K562 (cell line): Measurements from ENCODE around the gene THAP4. TPM values are rescaled to one million over a fixed set of nuclear protein-coding genes. Genes with fewer than 3 reads are reported as not detected.
A peak's percentile ranks its signal among the peaks of the same experiment; 100 is the strongest.

Source experiments
- ATAC-seq: fragments of 200-7000 bp; cut with Tn5 transposase; 3 replicates; pipeline ENCODE4 v1.9.1; 2020; ENCODE audit warnings: moderate library complexity
- BruUV-seq: library from RNA; stranded (reverse); fragments of 400-500 nt; replicated peaks from 2 replicates; lab custom pipeline; 2021; lab: Mats Ljungman, UMichigan
- CTCF ChIA-PET: fragments of 300-600 bp; formaldehyde crosslinking; extraction: SDS; loops from one replicate; lab custom pipeline; 2021; ENCODE audit warnings: low intra/inter-chr PET ratio; lab: Yijun Ruan, JAX
- POLR2A ChIA-PET: fragments of 300-600, 350-650 bp; sonication (Branson Sonifier 250); formaldehyde crosslinking; extraction: SDS; loops from one replicate; lab custom pipeline; 2021; ENCODE audit warnings: antibody characterized with exemption, inconsistent platforms; lab: Yijun Ruan, JAX
- DNase-seq, 4 experiments: peaks; one replicate each; pipeline versions ENCODE4 v3.0.0 to v3.0.0-alpha.2; 2011 to 2018; ENCODE audit warnings: low spot score in 3 of 4, mixed read lengths in 3 of 4; ENCODE audit errors: extremely low read depth in 1 of 4
- FAIRE-seq: peaks from 2 replicates; lab custom pipeline; 2011; peaks lifted over from hg19 to GRCh38; lab: Jason Lieb, UNC
- H2AFZ ChIP-seq: 2 replicates; pipeline ENCODE4 v1.6.0; 2011; ENCODE audit warnings: low read depth, low read length, control low read depth, inconsistent platforms
- H3K27ac ChIP-seq: fragments of 200-600 bp; 3 replicates; pipeline ENCODE4 v1.8.0; 2011; ENCODE audit warnings: low read depth, mild to moderate bottlenecking, control low read depth, inconsistent platforms, low read length, moderate library complexity, mixed read lengths; ENCODE audit errors: extremely low read depth
- H3K27me3 ChIP-seq, 2 experiments: fragments of 300-600 bp in 1 of 2; 2 replicates in 1 of 2; 3 replicates in 1 of 2; pipeline versions ENCODE4 v1.6.0 to v1.8.0; 2011; ENCODE audit warnings: inconsistent platforms in 2 of 2, low read length in 2 of 2, mild to moderate bottlenecking in 1 of 2, mixed read lengths in 1 of 2, moderate library complexity in 1 of 2; ENCODE audit not compliant: control insufficient read depth in 2 of 2, insufficient read depth in 2 of 2
- H3K36me3 ChIP-seq: fragments of 300-600 bp; 3 replicates; pipeline ENCODE4 v1.8.0; 2011; ENCODE audit warnings: mild to moderate bottlenecking, low read length, inconsistent platforms; ENCODE audit not compliant: control insufficient read depth, insufficient read depth
- H3K4me1 ChIP-seq, 2 experiments: fragments of 200-600 bp in 1 of 2; replicated peaks in 1 of 2; 2 replicates in 1 of 2; 3 replicates in 1 of 2; pipeline versions ENCODE4 v1.5.1 to v1.8.0; 2011; ENCODE audit warnings: inconsistent platforms in 2 of 2, low read length in 2 of 2, mild to moderate bottlenecking in 1 of 2, mixed read lengths in 1 of 2, moderate library complexity in 1 of 2; ENCODE audit not compliant: control insufficient read depth in 2 of 2, insufficient read depth in 2 of 2
- H3K4me2 ChIP-seq: 2 replicates; pipeline ENCODE4 v1.6.1; 2011; ENCODE audit warnings: low read length, control low read depth, inconsistent platforms, mixed read lengths; ENCODE audit not compliant: insufficient read depth
- H3K4me3 ChIP-seq: fragments of 200-600 bp; sonication (generic), shearing (Covaris generic); 2 replicates; pipeline ENCODE4 v1.5.1; 2016; ENCODE audit warnings: control low read depth, inconsistent platforms
- H3K79me2 ChIP-seq: fragments of 200-600 bp; 3 replicates; pipeline ENCODE4 v1.8.0; 2011; ENCODE audit warnings: low read length, inconsistent platforms; ENCODE audit not compliant: control insufficient read depth, insufficient read depth
- H3K9ac ChIP-seq, 2 experiments: 2 replicates each; pipeline versions ENCODE4 v1.6.0 to v1.6.1; 2011; ENCODE audit warnings: low read depth in 2 of 2, low read length in 2 of 2, control low read depth in 1 of 2, inconsistent platforms in 1 of 2, mild to moderate bottlenecking in 1 of 2, mixed read lengths in 1 of 2; ENCODE audit not compliant: insufficient read depth in 1 of 2
- H3K9me1 ChIP-seq: one replicate; pipeline ENCODE4 v1.6.0; 2011; ENCODE audit warnings: inconsistent platforms, mild to moderate bottlenecking, low read length, moderate library complexity; ENCODE audit not compliant: control insufficient read depth, insufficient read depth
- H3K9me3 ChIP-seq: replicated peaks from 2 replicates; pipeline ENCODE4 v1.5.1; 2011; ENCODE audit warnings: low read depth, low read length, inconsistent platforms; ENCODE audit not compliant: control insufficient read depth, insufficient read depth
- H4K20me1 ChIP-seq: replicated peaks from 2 replicates; pipeline ENCODE4 v1.6.1; 2011; ENCODE audit warnings: low read length, inconsistent platforms, mixed read lengths; ENCODE audit not compliant: control insufficient read depth, insufficient read depth
- CHD1 ChIP-seq: fragments of 200-600 bp; sonication (generic); IDR thresholded peaks from one replicate; pipeline ENCODE4 v1.6.1; 2012; ENCODE audit warnings: mild to moderate bottlenecking, moderate library complexity, low read length, inconsistent platforms
- FOSL1 ChIP-seq: fragments of 200-800 bp; sonication (Bioruptor generic); conservative IDR thresholded peaks from 2 replicates; pipeline ENCODE4 v1.6.1; 2016; ENCODE audit warnings: missing genetic modification characterization, missing compliant biosample characterization
- FOXP1 ChIP-seq: sonication (generic); formaldehyde crosslinking; IDR thresholded peaks from 2 replicates; pipeline ENCODE4 v1.8.0; 2022; ENCODE audit warnings: mild to moderate bottlenecking, missing genetic modification reagents
- HDGF ChIP-seq: fragments of 450-650 bp; IDR thresholded peaks from 2 replicates; pipeline ENCODE4 v1.6.1; 2016
- KHSRP ChIP-seq: fragments of 450-650 bp; IDR thresholded peaks from 2 replicates; pipeline ENCODE4 v1.6.1; 2017
- PTTG1 ChIP-seq: fragments of 450-650 bp; IDR thresholded peaks from 2 replicates; pipeline ENCODE4 v1.6.1; 2016; ENCODE audit warnings: low read depth, mild to moderate bottlenecking, missing genetic modification characterization, missing compliant biosample characterization
- SP1 ChIP-seq: sonication (generic); formaldehyde crosslinking; IDR thresholded peaks from 2 replicates; pipeline ENCODE4 v1.8.1; 2022; ENCODE audit warnings: mild to moderate bottlenecking, missing genetic modification reagents
- TFAM ChIP-seq: fragments of 250-450 bp; sonication (Bioruptor Pico); conservative IDR thresholded peaks from 2 replicates; pipeline ENCODE4 v1.5.0; 2021; ENCODE audit warnings: mild to moderate bottlenecking, moderate library complexity
- ZBTB11 ChIP-seq, 3 experiments: fragments of 200-800 bp in 1 of 3; fragments of 250-450 bp in 1 of 3; fragments of 450-650 bp in 1 of 3; sonication (Bioruptor Pico) in 1 of 3; sonication (Bioruptor generic) in 1 of 3; formaldehyde crosslinking in 1 of 3; IDR thresholded peaks; 2 replicates each; pipeline versions ENCODE4 v1.6.1 to v1.8.0; 2016 to 2022; ENCODE audit warnings: mild to moderate bottlenecking in 2 of 3, missing genetic modification characterization in 2 of 3, missing compliant biosample characterization in 1 of 3, moderate library complexity in 1 of 3
- ZBTB43 ChIP-seq: sonication (generic); formaldehyde crosslinking; IDR thresholded peaks from 2 replicates; pipeline ENCODE4 v1.8.0; 2023; ENCODE audit warnings: mild to moderate bottlenecking, missing genetic modification reagents
- ZKSCAN8 ChIP-seq: fragments of 200-800 bp; sonication (Bioruptor generic); IDR thresholded peaks from 2 replicates; pipeline ENCODE4 v1.6.1; 2016; ENCODE audit warnings: missing genetic modification characterization, missing compliant biosample characterization
- ZNF586 ChIP-seq: fragments of 450-650 bp; formaldehyde crosslinking; conservative IDR thresholded peaks from 2 replicates; pipeline ENCODE4 v1.4.0; 2020; ENCODE audit warnings: mild to moderate bottlenecking, moderate library complexity
- WGBS: fragments of 100-300 bp; shearing (Covaris generic); methylation state at CpG from one replicate; pipeline ENCODE4 v1.1.6; 2016; ENCODE audit warnings: low coverage, mixed read lengths; ENCODE audit not compliant: insufficient coverage; ENCODE audit errors: missing lambda C conversion rate; 5-methylcytosine and 5-hydroxymethylcytosine counted together
- in situ Hi-C: fragments of 300-500 bp; cut with MboI; formaldehyde crosslinking; loops from 4 replicates; pipeline ENCODE4 v1.15.0; 2018; ENCODE audit warnings: inconsistent platforms, mixed read lengths
- intact Hi-C: fragments of 100-400 bp; cut with micrococcal nuclease; formaldehyde crosslinking; loops from 2 replicates; pipeline ENCODE4 v1.14.2; 2022
- polyA plus RNA-seq, 8 experiments: library from polyadenylated mRNA; depleted of rRNA in 4 of 8; stranded (reverse) in 5 of 8; unstranded in 3 of 8; fragments of >200 nt; fragmentation: Nextera tagmentation in 2 of 8; fragmentation: Illumina TruSeq in 1 of 8; extraction: Ambion mirVana in 2 of 8; extraction: Trizol in 1 of 8; gene quantifications; 2 replicates each; pipeline versions ENCODE4 v1.2.1 to v1.2.3, GENCODE V29; 2011 to 2014; ENCODE audit warnings: inconsistent platforms in 1 of 8, missing spikeins in 1 of 8
- total RNA-seq, 7 experiments: library from RNA; depleted of rRNA in 6 of 7; stranded (reverse); fragments of >200 nt in 6 of 7; fragmentation: Illumina TruSeq in 2 of 7; extraction: Trizol in 2 of 7; gene quantifications; 2 replicates each; pipeline versions ENCODE4 v1.2.1 to v1.2.3, GENCODE V29; 2011 to 2021; ENCODE audit warnings: low replicate concordance in 1 of 7
- TF ChIP-seq, protein P1 (sequence below): sonication (generic); formaldehyde crosslinking; IDR thresholded peaks from 2 replicates; pipeline ENCODE4 v1.8.1; 2023; ENCODE audit warnings: mild to moderate bottlenecking, missing genetic modification reagents, moderate library complexity

The THAP4 gene
- total and polyA plus RNA-seq, 9 of the 15 experiments (the other 6 are each of a cell fraction or from before 2014, with no cell fraction given): 8.6 to 60.9 (median 43.9) TPM

DNA sequence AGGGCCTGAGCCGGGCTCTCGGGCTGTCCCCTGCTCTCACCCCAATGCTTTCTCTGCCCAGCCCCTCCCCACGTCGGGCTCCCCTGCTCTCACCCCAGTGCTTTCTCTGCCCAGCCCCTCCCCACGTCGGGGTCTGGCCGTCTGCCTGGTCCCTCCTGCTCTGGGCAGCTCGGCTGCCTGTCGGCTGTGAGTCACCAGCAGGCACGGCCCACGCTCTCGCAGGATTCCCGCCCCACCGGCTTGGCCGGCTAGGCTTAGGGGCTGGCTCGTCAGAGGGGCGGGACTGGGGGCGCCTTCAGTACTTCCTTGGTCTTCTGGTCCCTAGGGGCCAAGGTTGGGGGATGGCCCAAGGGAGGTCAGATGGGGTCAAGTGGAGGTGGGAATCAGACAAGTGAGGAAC, 75.1 kb downstream of the THAP4 start (continued):
- TF ChIP-seq FOSL1 (tag): 0 out of 2 replicates have a peak, but pooled peaks have one; percentile 15

GRCh38 chr2:241560883-241561474, 76.0 kb downstream of the THAP4 start:
- Histone ChIP-seq H3K9ac (no peak overlapping the region), H4K20me1 (peaks cover 5% of the 10 kb centered on the region; the same call in 1 of the 2 replicates), H3K4me3 (no peak overlapping the region), H3K9me3 (no peaks in the 10 kb centered on the region), H3K9me1 (no peaks in the 10 kb centered on the region), H3K79me2 (no peaks in the 10 kb centered on the region), H3K27ac (no peak overlapping the region), H3K4me1 (peaks cover 0 to 64% of the 10 kb centered on the region in 2 experiments; a peak in 2 of 5 replicates), H2AFZ (no peak overlapping the region), H3K36me3 (no peaks in the 10 kb centered on the region), H3K27me3 (no peaks in the 10 kb centered on the region), H3K4me2 (no peak overlapping the region)
- no peak for TF ChIP-seq PTTG1
- TF ChIP-seq ZBTB43: no peak
- no peak for TF ChIP-seq KHSRP
- no peak for TF ChIP-seq HDGF
- no peak for TF ChIP-seq SP1 (CRISPR knock-in tag)
- TF ChIP-seq FOXP1 (CRISPR knock-in tag): no peak
- no peak for TF ChIP-seq ZBTB11 (CRISPR knock-in tag; IDR thresholded peaks at IDR 0.05)
- no peak for TF ChIP-seq TFAM (CRISPR knock-in tag)
- no peak for TF ChIP-seq ZKSCAN8 (CRISPR knock-in tag)
- TF ChIP-seq, protein P1, sequence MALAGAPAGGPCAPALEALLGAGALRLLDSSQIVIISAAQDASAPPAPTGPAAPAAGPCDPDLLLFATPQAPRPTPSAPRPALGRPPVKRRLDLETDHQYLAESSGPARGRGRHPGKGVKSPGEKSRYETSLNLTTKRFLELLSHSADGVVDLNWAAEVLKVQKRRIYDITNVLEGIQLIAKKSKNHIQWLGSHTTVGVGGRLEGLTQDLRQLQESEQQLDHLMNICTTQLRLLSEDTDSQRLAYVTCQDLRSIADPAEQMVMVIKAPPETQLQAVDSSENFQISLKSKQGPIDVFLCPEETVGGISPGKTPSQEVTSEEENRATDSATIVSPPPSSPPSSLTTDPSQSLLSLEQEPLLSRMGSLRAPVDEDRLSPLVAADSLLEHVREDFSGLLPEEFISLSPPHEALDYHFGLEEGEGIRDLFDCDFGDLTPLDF (CRISPR knock-in tag): no peak
- TF ChIP-seq CHD1: no peak
- TF ChIP-seq ZNF586: no peak
- intact Hi-C loops (no loop called here), in situ Hi-C loops (no loop called here)
- WGBS: 58% methylated on average over 18 of the region's 19 CpGs
- no peak for ATAC-seq
- DNase-seq: no peak
- CTCF ChIA-PET: no interaction called here
- POLR2A ChIA-PET: interaction anchor here (0.6 to 1.0 kb wide), 4 partner anchors 11 to 384 kb away, joined by 3 to 4 read pairs (median 3); no protein-coding TSS in a partner anchor
- FAIRE-seq: no peak
- no TSS peak for BruUV-seq
